Mesenchymal stem cell (in vitro differentiated cells and primary cell): ENCODE results near the gene DISC1.
"Not testable (repeated sequence)": the region's sequence is repeated elsewhere in the genome, so short reads cannot be mapped to it uniquely, and the experiment has no call there.

Source experiments
- DNase-seq: peaks from one replicate; pipeline ENCODE4 v3.0.0-alpha.2; 2013
- H2AFZ ChIP-seq: one replicate; pipeline ENCODE4 v1.6.1; 2013; ENCODE audit warnings: low read depth, mild to moderate bottlenecking, control low read depth, inconsistent platforms, low read length, moderate library complexity
- H2AK5ac ChIP-seq: 2 replicates; pipeline ENCODE4 v1.6.1; 2013; ENCODE audit warnings: low read length, moderate library complexity, mild to moderate bottlenecking, inconsistent platforms; ENCODE audit not compliant: severe bottlenecking
- H2BK120ac ChIP-seq: one replicate; pipeline ENCODE4 v1.6.1; 2013; ENCODE audit warnings: low read depth, mild to moderate bottlenecking, inconsistent platforms, low read length, moderate library complexity
- H2BK12ac ChIP-seq, 2 experiments: one replicate each; pipeline ENCODE4 v1.6.1; 2013; ENCODE audit warnings: inconsistent platforms in 2 of 2, low read length in 2 of 2, mild to moderate bottlenecking in 2 of 2, moderate library complexity in 2 of 2, control low read depth in 1 of 2
- H2BK15ac ChIP-seq: one replicate; pipeline ENCODE4 v1.6.1; 2013; ENCODE audit warnings: mild to moderate bottlenecking, low read depth, inconsistent platforms; ENCODE audit not compliant: poor library complexity, severe bottlenecking
- H2BK5ac ChIP-seq: 2 replicates; pipeline ENCODE4 v1.6.1; 2013; ENCODE audit warnings: low read depth, mild to moderate bottlenecking, low read length, control low read depth, inconsistent platforms; ENCODE audit not compliant: poor library complexity, severe bottlenecking
- H3K14ac ChIP-seq, 2 experiments: one replicate each; pipeline ENCODE4 v1.6.1; 2013; ENCODE audit warnings: inconsistent platforms in 2 of 2, low read length in 2 of 2, control low read depth in 1 of 2, mild to moderate bottlenecking in 1 of 2, moderate library complexity in 1 of 2
- H3K18ac ChIP-seq, 2 experiments: one replicate each; pipeline ENCODE4 v1.6.1; 2013; ENCODE audit warnings: inconsistent platforms in 2 of 2, low read length in 2 of 2, control low read depth in 1 of 2, low read depth in 1 of 2, mild to moderate bottlenecking in 1 of 2
- H3K23ac ChIP-seq, 2 experiments: one replicate each; pipeline ENCODE4 v1.6.1; 2013; ENCODE audit warnings: inconsistent platforms in 2 of 2, low read length in 2 of 2, mild to moderate bottlenecking in 2 of 2, moderate library complexity in 2 of 2, control low read depth in 1 of 2
- H3K27ac ChIP-seq: 2 replicates; pipeline ENCODE4 v1.5.1; 2013; ENCODE audit warnings: mild to moderate bottlenecking, moderate library complexity, low read length, control low read depth, inconsistent platforms; ENCODE audit not compliant: poor library complexity, severe bottlenecking
- H3K27me3 ChIP-seq, 2 experiments: 2 replicates each; pipeline versions ENCODE4 v1.6.1 to v1.7.0; 2013; ENCODE audit warnings: low read length in 2 of 2, mild to moderate bottlenecking in 2 of 2, moderate library complexity in 2 of 2, control low read depth in 1 of 2, inconsistent platforms in 1 of 2; ENCODE audit not compliant: control insufficient read depth in 1 of 2, insufficient read depth in 1 of 2
- H3K36me3 ChIP-seq, 2 experiments: 2 replicates each; pipeline versions ENCODE4 v1.6.1 to v1.7.0; 2013; ENCODE audit warnings: low read length in 2 of 2, control low read depth in 1 of 2, inconsistent platforms in 1 of 2, low read depth in 1 of 2, mild to moderate bottlenecking in 1 of 2; ENCODE audit not compliant: insufficient read depth in 2 of 2, control insufficient read depth in 1 of 2
- H3K4ac ChIP-seq, 2 experiments: one replicate each; pipeline ENCODE4 v1.6.1; 2013; ENCODE audit warnings: inconsistent platforms in 2 of 2, low read length in 2 of 2, mild to moderate bottlenecking in 2 of 2, moderate library complexity in 2 of 2, control low read depth in 1 of 2, low read depth in 1 of 2
- H3K4me1 ChIP-seq: 2 replicates; pipeline ENCODE4 v1.6.1; 2013; ENCODE audit warnings: low read depth, low read length, control low read depth; ENCODE audit not compliant: control insufficient read depth, insufficient read depth
- H3K4me2 ChIP-seq: 2 replicates; pipeline ENCODE4 v1.6.1; 2013; ENCODE audit warnings: low read length, mild to moderate bottlenecking, inconsistent platforms; ENCODE audit not compliant: poor library complexity, severe bottlenecking
- H3K4me3 ChIP-seq, 2 experiments: 2 replicates each; pipeline versions ENCODE4 v1.5.1 to v1.7.0; 2013; ENCODE audit warnings: low read length in 2 of 2, mild to moderate bottlenecking in 2 of 2, control low read depth in 1 of 2, low read depth in 1 of 2; ENCODE audit not compliant: insufficient read depth in 1 of 2
- H3K79me1 ChIP-seq: replicated peaks from 2 replicates; pipeline ENCODE4 v1.6.1; 2013; ENCODE audit warnings: mild to moderate bottlenecking, control low read depth, low read length, inconsistent platforms; ENCODE audit not compliant: poor library complexity, severe bottlenecking
- H3K9ac ChIP-seq: 2 replicates; pipeline ENCODE4 v1.7.0; 2013; ENCODE audit warnings: mild to moderate bottlenecking, low read length, moderate library complexity
- H3K9me3 ChIP-seq: 2 replicates; pipeline ENCODE4 v1.7.0; 2013; ENCODE audit warnings: mild to moderate bottlenecking, low read length; ENCODE audit not compliant: control insufficient read depth
- H4K8ac ChIP-seq: one replicate; pipeline ENCODE4 v1.6.1; 2013; ENCODE audit warnings: inconsistent platforms, mild to moderate bottlenecking, low read length, moderate library complexity
- H4K91ac ChIP-seq: one replicate; pipeline ENCODE4 v1.6.1; 2013; ENCODE audit warnings: mild to moderate bottlenecking, low read length, inconsistent platforms
- WGBS: methylation state at CpG from one replicate; pipeline ENCODE4 v1.1.7; 2013; ENCODE audit warnings: mixed read lengths; 5-methylcytosine and 5-hydroxymethylcytosine counted together

Gene DISC1

DNA sequence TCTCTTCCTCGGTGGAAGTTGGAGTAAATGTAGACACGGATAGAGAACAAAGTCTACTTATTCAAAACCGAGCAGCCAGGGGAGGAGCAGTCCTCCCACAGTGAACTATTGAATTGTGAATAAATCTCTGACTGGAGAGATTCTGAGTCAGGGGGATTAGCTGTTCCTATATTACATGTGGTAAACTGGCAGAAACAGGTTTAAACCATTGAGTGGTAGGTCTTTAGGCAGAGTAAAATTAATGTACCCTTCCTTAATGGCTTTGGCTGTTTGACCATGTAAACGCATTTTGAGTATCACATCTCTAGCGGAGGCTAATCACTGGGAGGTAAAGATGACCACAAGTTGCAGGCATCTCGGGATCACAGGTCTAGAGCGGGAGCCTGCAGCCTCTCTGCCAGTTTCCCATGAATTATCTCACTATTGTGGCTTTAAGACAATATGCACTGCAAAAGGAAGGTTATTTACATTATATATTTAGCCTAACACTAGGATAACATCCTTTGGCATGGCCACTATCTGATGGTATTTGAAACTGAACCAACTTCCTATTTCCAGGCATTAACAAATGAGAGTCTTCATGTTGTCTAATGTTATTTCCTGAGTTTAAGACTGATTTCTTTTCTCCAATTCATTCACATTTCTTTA lies 7.9 kb upstream of the DISC1 start:
- DNase-seq, result no peak
- Histone ChIP-seq H3K36me3 (no peaks in the 10 kb centered on the region), H3K4me2 (no peak overlapping the region), H2AK5ac (no peak overlapping the region), H3K4ac (no peak overlapping the region), H4K8ac (no peak overlapping the region), H3K4me3 (no peak overlapping the region), H3K9me3 (no peaks in the 10 kb centered on the region), H3K18ac (no peak overlapping the region), H3K23ac (no peak overlapping the region), H3K79me1 (no peaks in the 10 kb centered on the region), H2BK12ac (no peak overlapping the region), H4K91ac (no peak overlapping the region), H3K27me3 (peaks cover 0 to 16% of the 10 kb centered on the region in 2 experiments), H3K4me1 (no peaks in the 10 kb centered on the region), H2BK15ac (no peak overlapping the region), H2AFZ (no peak overlapping the region), H3K9ac (no peak overlapping the region), H2BK5ac (no peak overlapping the region), H3K27ac (no peak overlapping the region), H3K14ac (no peak overlapping the region), H2BK120ac (no peak overlapping the region)
- WGBS, result 78% methylated on average over 6 of the region's 7 CpGs

DNA sequence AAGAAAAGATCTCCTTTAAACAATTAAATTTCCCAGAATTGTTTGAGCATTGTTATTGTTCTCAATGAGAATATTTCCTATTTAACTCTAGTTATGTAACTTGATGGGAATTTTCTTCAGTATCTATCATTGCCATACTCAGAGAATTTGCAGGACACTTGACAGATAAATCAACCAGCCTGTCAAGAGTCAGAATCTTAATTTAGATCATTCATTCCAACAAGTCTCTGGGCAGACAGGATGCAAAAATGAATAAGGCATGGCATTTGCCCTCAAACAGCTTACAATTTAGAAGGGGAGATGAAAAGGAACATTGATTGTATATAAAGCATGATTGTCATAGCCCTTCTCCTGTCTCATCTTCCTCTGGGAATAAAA lies 7.3 kb upstream of the DISC1 start:
- H4K8ac ChIP-seq, result no peak overlapping the region
- H3K9ac ChIP-seq, result no peak overlapping the region
- H2BK15ac ChIP-seq, result no peak overlapping the region
- H3K27me3 ChIP-seq, result peaks cover 0 to 18% of the 10 kb centered on the region in 2 experiments
- no peak overlapping the region for H3K18ac ChIP-seq
- no peak overlapping the region for H3K4me2 ChIP-seq
- no peak overlapping the region for H2BK12ac ChIP-seq
- no peak overlapping the region for H3K23ac ChIP-seq
- no peak overlapping the region for H3K27ac ChIP-seq
- no peak overlapping the region for H3K4me3 ChIP-seq
- DNase-seq, result no peak
- H2BK5ac ChIP-seq, result no peak overlapping the region
- H3K36me3 ChIP-seq, result no peaks in the 10 kb centered on the region
- H2BK120ac ChIP-seq, result no peak overlapping the region
- H2AFZ ChIP-seq, result no peak overlapping the region
- H3K14ac ChIP-seq, result no peak overlapping the region
- H3K4ac ChIP-seq, result no peak overlapping the region
- no peak overlapping the region for H2AK5ac ChIP-seq
- no peak overlapping the region for H4K91ac ChIP-seq
- no peaks in the 10 kb centered on the region for H3K4me1 ChIP-seq
- no peaks in the 10 kb centered on the region for H3K9me3 ChIP-seq
- H3K79me1 ChIP-seq, result no peaks in the 10 kb centered on the region

DNA sequence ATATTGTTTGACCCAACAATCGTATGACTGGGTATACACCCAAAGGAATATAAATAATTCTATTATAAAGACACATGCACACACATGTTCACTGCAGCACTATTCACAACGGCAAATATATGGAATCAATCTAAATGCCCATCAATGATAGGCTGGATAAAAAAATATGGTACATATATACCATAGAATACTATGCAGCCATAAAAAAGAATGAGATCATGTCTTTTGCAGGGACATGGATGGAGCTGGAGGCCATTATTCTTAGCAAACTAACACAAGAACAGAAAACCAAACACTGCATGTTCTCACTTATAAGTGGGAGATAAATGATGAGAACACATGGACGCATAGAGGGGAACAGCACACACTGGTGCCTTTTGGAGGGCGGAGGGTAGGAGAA lies 1.5 kb upstream of the DISC1 start:
- not testable (repeated sequence) for H3K9me3 ChIP-seq, H3K36me3 ChIP-seq, H2AFZ ChIP-seq

DNA sequence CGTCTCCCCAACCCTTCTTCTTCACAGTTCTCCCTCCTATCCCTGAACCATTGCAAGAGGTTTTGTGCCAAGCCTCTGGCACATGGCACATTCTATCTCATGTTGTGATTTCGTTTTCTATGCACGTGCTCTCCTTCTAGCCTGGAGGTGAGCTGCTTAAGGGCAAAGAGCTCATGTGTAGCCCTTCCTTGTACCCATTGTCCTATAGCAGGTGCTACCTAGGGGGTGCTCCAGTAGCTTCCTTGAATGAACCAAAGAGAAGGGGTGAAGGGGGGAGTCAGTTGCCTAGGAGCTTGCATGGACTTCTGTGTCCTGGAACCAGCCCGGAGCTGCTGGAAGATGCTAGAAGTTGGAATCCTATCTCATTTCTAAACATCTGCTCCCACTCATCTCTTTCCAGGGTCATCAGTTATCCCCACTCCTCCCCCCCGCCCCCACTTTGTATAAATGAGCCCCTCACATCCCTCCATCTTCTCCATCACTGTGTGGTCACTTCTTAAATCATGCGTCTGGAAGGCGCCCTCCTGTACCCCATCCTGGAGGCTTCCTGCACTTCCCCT lies 535 bp upstream of the DISC1 start:
- Histone ChIP-seq H2BK5ac (no peak overlapping the region), H2BK12ac (peak overlapping the region; percentile 7 to 51), H2AK5ac (peak overlapping the region; percentile 57), H3K18ac (peak overlapping the region in 1 of 2 experiments; percentile 13), H2AFZ (no peak overlapping the region), H4K8ac (peak overlapping the region; percentile 31), H3K4me3 (peak overlapping the region in 1 of 2 experiments; percentile 90), H3K79me1 (peaks cover 2% of the 10 kb centered on the region), H3K27ac (no peak overlapping the region), H2BK120ac (no peak overlapping the region), H3K9ac (peak overlapping the region; percentile 78), H2BK15ac (no peak overlapping the region), H3K14ac (no peak overlapping the region), H3K36me3 (no peaks in the 10 kb centered on the region), H3K23ac (no peak overlapping the region), H3K4me2 (peak overlapping the region; percentile 87), H3K4me1 (peaks cover 6% of the 10 kb centered on the region), H3K4ac (no peak overlapping the region), H3K27me3 (peaks cover 0 to 16% of the 10 kb centered on the region in 2 experiments), H3K9me3 (no peaks in the 10 kb centered on the region), H4K91ac (peak overlapping the region; percentile 9)
- no peak for DNase-seq
- WGBS, result 64% methylated on average over 5 of the region's 7 CpGs

More for the DNA sequence above, 1.5 kb upstream of the DISC1 start:
- not testable (repeated sequence) for H3K79me1 ChIP-seq, H2BK15ac ChIP-seq, H3K27ac ChIP-seq, H3K4me2 ChIP-seq, H3K4me1 ChIP-seq, H2BK5ac ChIP-seq, H3K4ac ChIP-seq, H2BK120ac ChIP-seq, H2BK12ac ChIP-seq, H3K4me3 ChIP-seq, H2AK5ac ChIP-seq, H3K9ac ChIP-seq, H3K14ac ChIP-seq, H3K23ac ChIP-seq, H4K8ac ChIP-seq, DNase-seq, H4K91ac ChIP-seq, H3K18ac ChIP-seq
- 100% methylated on average over 1 of the region's 4 CpGs for WGBS
- H3K27me3 ChIP-seq, result peaks cover 0 to 18% of the 10 kb centered on the region in 2 experiments
